Large intestine (tissue), 3 donors: ENCODE measurements around the gene FAM110C. TPM values are rescaled to one million over a fixed set of nuclear protein-coding genes. Genes with fewer than 3 reads are reported as not detected.
A peak's percentile ranks its signal among the peaks of the same experiment; 100 is the strongest.
"Not testable (repeated sequence)": the region's sequence is repeated elsewhere in the genome, so short reads cannot be mapped to it uniquely, and the experiment has no call there.

Source experiments
- DNase-seq, 2 donors: peaks; one replicate each; pipeline versions ENCODE4 v3.0.0 to v3.0.0-alpha.2; 2013
- H3K27ac ChIP-seq: one replicate; pipeline ENCODE4 v1.5.1; 2013; ENCODE audit warnings: low read length
- H3K27me3 ChIP-seq: 2 replicates; pipeline ENCODE4 v1.6.1; 2013; ENCODE audit warnings: low read length; ENCODE audit not compliant: control insufficient read depth, insufficient read depth
- H3K36me3 ChIP-seq: 2 replicates; pipeline ENCODE4 v1.6.1; 2013; ENCODE audit warnings: low read length; ENCODE audit not compliant: control insufficient read depth, insufficient read depth
- H3K4me1 ChIP-seq: one replicate; pipeline ENCODE4 v1.6.1; 2013; ENCODE audit warnings: low read length; ENCODE audit not compliant: control insufficient read depth, insufficient read depth
- H3K4me3 ChIP-seq: one replicate; pipeline ENCODE4 v1.5.1; 2013; ENCODE audit warnings: low read length
- H3K9me3 ChIP-seq: one replicate; pipeline ENCODE4 v1.6.1; 2013; ENCODE audit warnings: mild to moderate bottlenecking, low read depth, low read length, moderate library complexity; ENCODE audit not compliant: control insufficient read depth
- WGBS: methylation state at CpG from one replicate; pipeline ENCODE4 v1.1.5; 2013; ENCODE audit warnings: low lambda C conversion rate; ENCODE audit not compliant: insufficient coverage; 5-methylcytosine and 5-hydroxymethylcytosine counted together
- polyA plus RNA-seq: library from polyadenylated mRNA; unstranded; fragments of 120-200 nt; gene quantifications from one replicate; pipeline ENCODE4 v1.2.1, GENCODE V29; 2013

FAM110C gene
- polyA plus RNA-seq, 1 donor: 20.0 TPM

GRCh38 chr2:25543-25942, 20.8 kb downstream of the FAM110C start:
- Histone ChIP-seq H3K9me3 (no peaks in the 10 kb centered on the region), H3K27me3 (no peaks in the 10 kb centered on the region), H3K4me3 (no peak overlapping the region), H3K4me1 (peaks cover 17% of the 10 kb centered on the region), H3K27ac (no peak overlapping the region), H3K36me3 (no peaks in the 10 kb centered on the region)
- no peak for DNase-seq
- WGBS: 80% methylated on average over 2 of the region's 4 CpGs

GRCh38 chr2:24591-24990, 21.7 kb downstream of the FAM110C start:
- WGBS: 29% methylated on average over 1 of the region's 4 CpGs
- peak overlapping the region; percentile 47 for H3K27ac ChIP-seq

GRCh38 chr2:24107-24506, 22.2 kb downstream of the FAM110C start:
- no peaks in the 10 kb centered on the region for H3K27me3 ChIP-seq
- DNase-seq: peak; percentile 48 to 73
- H3K9me3 ChIP-seq: no peaks in the 10 kb centered on the region
- peak overlapping the region; percentile 47 for H3K27ac ChIP-seq
- H3K4me1 ChIP-seq: peaks cover 25% of the 10 kb centered on the region
- no peaks in the 10 kb centered on the region for H3K36me3 ChIP-seq
- no peak overlapping the region for H3K4me3 ChIP-seq

More at GRCh38 chr2:24591-24990, 21.7 kb downstream of the FAM110C start:
- peaks cover 23% of the 10 kb centered on the region for H3K4me1 ChIP-seq
- DNase-seq, H3K27me3 ChIP-seq, H3K4me3 ChIP-seq, H3K36me3 ChIP-seq, H3K9me3 ChIP-seq: not testable (repeated sequence)

- Histone ChIP-seq H3K9me3 (no peaks in the 10 kb centered on the region), H3K27ac (peak overlapping the region; percentile 47), H3K4me1 (peaks cover 29% of the 10 kb centered on the region), H3K36me3 (no peaks in the 10 kb centered on the region), H3K4me3 (no peak overlapping the region), H3K27me3 (no peaks in the 10 kb centered on the region)
- no CpG with 5 or more reads among the region's 1 CpG for WGBS
- DNase-seq: no peak
Observed at GRCh38 chr2:23283-23682, 23.0 kb downstream of the FAM110C start.

GRCh38 chr2:22244-22643, 24.1 kb downstream of the FAM110C start:
- not testable (repeated sequence) for H3K27ac ChIP-seq, DNase-seq, H3K27me3 ChIP-seq, H3K4me3 ChIP-seq, H3K9me3 ChIP-seq, H3K36me3 ChIP-seq
- 86% methylated on average over 1 of the region's 4 CpGs for WGBS
- H3K4me1 ChIP-seq: peaks cover 29% of the 10 kb centered on the region

GRCh38 chr2:20259-20658, 26.0 kb downstream of the FAM110C start:
- DNase-seq: peak in 1 of 2 donors; percentile 53
- H3K4me1 ChIP-seq: peaks cover 29% of the 10 kb centered on the region
- not testable (repeated sequence) for H3K36me3 ChIP-seq, H3K4me3 ChIP-seq, H3K9me3 ChIP-seq, H3K27me3 ChIP-seq
- no CpG with 5 or more reads among the region's 4 CpGs for WGBS
- peak overlapping the region; percentile 54 for H3K27ac ChIP-seq

- Histone ChIP-seq H3K4me3 (no peak overlapping the region), H3K36me3 (no peaks in the 10 kb centered on the region), H3K9me3 (no peaks in the 10 kb centered on the region), H3K27me3 (no peaks in the 10 kb centered on the region), H3K4me1 (peaks cover 24% of the 10 kb centered on the region), H3K27ac (peak overlapping the region; percentile 54)
- peak; percentile 72 to 88 for DNase-seq
- no CpG with 5 or more reads among the region's 5 CpGs for WGBS
Observed at GRCh38 chr2:19505-19904, 26.8 kb downstream of the FAM110C start.

GRCh38 chr2:18402-19271, 27.7 kb downstream of the FAM110C start:
- peaks cover 17% of the 10 kb centered on the region for H3K4me1 ChIP-seq
- no peak for DNase-seq
- no peaks in the 10 kb centered on the region for H3K27me3 ChIP-seq
- no peaks in the 10 kb centered on the region for H3K36me3 ChIP-seq
- no CpG with 5 or more reads among the region's 14 CpGs for WGBS
- no peak overlapping the region for H3K4me3 ChIP-seq
- H3K27ac ChIP-seq: no peak overlapping the region
- no peaks in the 10 kb centered on the region for H3K9me3 ChIP-seq

GRCh38 chr2:15916-16315, 30.4 kb downstream of the FAM110C start:
- H3K9me3 ChIP-seq, H3K36me3 ChIP-seq, H3K27ac ChIP-seq, H3K27me3 ChIP-seq, H3K4me3 ChIP-seq, DNase-seq: not testable (repeated sequence)
- WGBS: no CpG with 5 or more reads among the region's 2 CpGs
- peaks cover 13% of the 10 kb centered on the region for H3K4me1 ChIP-seq

- no CpG with 5 or more reads among the region's 54 CpGs for WGBS
- Histone ChIP-seq H3K27me3 (no peaks in the 10 kb centered on the region), H3K9me3 (peaks cover 15% of the 10 kb centered on the region), H3K27ac (no peak overlapping the region), H3K4me3 (no peak overlapping the region), H3K36me3 (no peaks in the 10 kb centered on the region), H3K4me1 (no peaks in the 10 kb centered on the region)
- DNase-seq: no peak
Observed at GRCh38 chr2:11248-11941, 34.9 kb downstream of the FAM110C start.
